ENCODE measurements around the gene NRARP.

The NRARP gene

GRCh38 chr9:137310189-137311052, 8.3 kb upstream of the NRARP start:
- DNase-seq: peak; percentile 7

- DNase-seq: no peak
These were observed 7.5 kb upstream of the NRARP start for GRCh38 chr9:137309368-137310188.

- peak; percentile 41 for DNase-seq
These were observed 6.1 kb upstream of the NRARP start for GRCh38 chr9:137308057-137308619.

- peak; percentile 72 for DNase-seq
These were observed 5.4 kb upstream of the NRARP start for GRCh38 chr9:137307255-137308056.

GRCh38 chr9:137306850-137307254, 4.8 kb upstream of the NRARP start:
- no peak for DNase-seq

GRCh38 chr9:137306066-137306849, 4.2 kb upstream of the NRARP start:
- no peak for DNase-seq

GRCh38 chr9:137305798-137306065, 3.7 kb upstream of the NRARP start:
- no peak for DNase-seq

GRCh38 chr9:137305060-137305797, 3.2 kb upstream of the NRARP start:
- peak; percentile 90 for DNase-seq

- peak; percentile 58 for DNase-seq
These were observed 2.5 kb upstream of the NRARP start for GRCh38 chr9:137304383-137305059.

- no peak for DNase-seq
These were observed 1.9 kb upstream of the NRARP start for GRCh38 chr9:137303893-137304382.

- DNase-seq: peak; percentile 36
These were observed 1.3 kb upstream of the NRARP start for GRCh38 chr9:137303151-137303892.

GRCh38 chr9:137302449-137303150, 529 bp upstream of the NRARP start:
- peak; percentile 77 for DNase-seq

- peak; percentile 70 for DNase-seq
These were observed 757 bp downstream of the NRARP start for GRCh38 chr9:137301081-137301947.

- DNase-seq: no peak
These were observed 1.4 kb downstream of the NRARP start for GRCh38 chr9:137300567-137301080.

GRCh38 chr9:137299938-137300337, 2.1 kb downstream of the NRARP start:
- DNase-seq: peak; percentile 64

GRCh38 chr9:137299203-137299565, 2.9 kb downstream of the NRARP start:
- DNase-seq: no peak

GRCh38 chr9:137298401-137299202, 3.5 kb downstream of the NRARP start:
- no peak for DNase-seq
